SK-N-SH treated with all-trans-retinoic acid at 6 μM for 48 hours (cell line): ENCODE results near the gene OSGEPL1.
"Not testable (repeated sequence)": the region's sequence is repeated elsewhere in the genome, so short reads cannot be mapped to it uniquely, and the experiment has no call there.

Experiments
- ATAC-seq: fragments of 200-7000 bp; cut with Tn5 transposase; 3 replicates; pipeline ENCODE4 v1.9.1; 2020; ENCODE audit warnings: mild to moderate bottlenecking, moderate library complexity
- ARNTL ChIP-seq: fragments of 450-650 bp; formaldehyde crosslinking; IDR thresholded peaks from 2 replicates; pipeline ENCODE4 v1.5.0; 2020; ENCODE audit warnings: low read depth, mild to moderate bottlenecking, moderate library complexity, borderline replicate concordance
- BACH2 ChIP-seq: fragments of 250-450 bp; sonication (Bioruptor Pico); IDR thresholded peaks from 2 replicates; pipeline ENCODE4 v1.9.0; 2021; ENCODE audit warnings: mild to moderate bottlenecking, borderline replicate concordance
- CREB5 ChIP-seq: fragments of 250-450 bp; sonication (Bioruptor Pico); IDR thresholded peaks from 2 replicates; pipeline ENCODE4 v1.5.1; 2020; ENCODE audit warnings: low read depth, mild to moderate bottlenecking, moderate library complexity
- CSDC2 ChIP-seq: fragments of 250-450 bp; sonication (Bioruptor Pico); IDR thresholded peaks from 2 replicates; pipeline ENCODE4 v1.5.0; 2020; ENCODE audit warnings: mild to moderate bottlenecking, moderate library complexity
- CSRNP3 ChIP-seq: fragments of 250-450 bp; sonication (Bioruptor Pico); IDR thresholded peaks from 2 replicates; pipeline ENCODE4 v1.5.1; 2021; ENCODE audit warnings: mild to moderate bottlenecking, moderate library complexity
- ESRRG ChIP-seq: fragments of 250-450 bp; sonication (Bioruptor Pico); IDR thresholded peaks from 2 replicates; pipeline ENCODE4 v1.6.1; 2021; ENCODE audit warnings: mild to moderate bottlenecking
- ISL1 ChIP-seq: fragments of 250-450 bp; sonication (Bioruptor Pico); IDR thresholded peaks from 2 replicates; pipeline ENCODE4 v2.1.2; 2022; ENCODE audit warnings: mild to moderate bottlenecking, moderate library complexity
- OSR1 ChIP-seq: fragments of 250-450 bp; sonication (Bioruptor Pico); IDR thresholded peaks from 2 replicates; pipeline ENCODE4 v1.8.0; 2022; ENCODE audit warnings: moderate library complexity, mild to moderate bottlenecking, inconsistent platforms
- PATZ1 ChIP-seq: fragments of 250-450 bp; sonication (Bioruptor Pico); IDR thresholded peaks from 2 replicates; pipeline ENCODE4 v1.8.0; 2020; ENCODE audit warnings: mild to moderate bottlenecking, moderate library complexity, borderline replicate concordance
- POU6F1 ChIP-seq: fragments of 250-450 bp; sonication (Bioruptor Pico); IDR thresholded peaks from 2 replicates; pipeline ENCODE4 v1.8.0; 2021; ENCODE audit warnings: low read depth, mild to moderate bottlenecking, moderate library complexity, borderline replicate concordance
- PPARA ChIP-seq: fragments of 250-450 bp; sonication (Bioruptor Pico); IDR thresholded peaks from 2 replicates; pipeline ENCODE4 v1.5.0; 2020; ENCODE audit warnings: mild to moderate bottlenecking, borderline replicate concordance
- RARB ChIP-seq: fragments of 250-450 bp; sonication (Bioruptor Pico); IDR thresholded peaks from 2 replicates; pipeline ENCODE4 v1.8.0; 2021; ENCODE audit warnings: mild to moderate bottlenecking, moderate library complexity
- SNAI2 ChIP-seq: fragments of 250-450 bp; sonication (Bioruptor Pico); IDR thresholded peaks from 2 replicates; pipeline ENCODE4 v1.5.0; 2020; ENCODE audit warnings: mild to moderate bottlenecking, moderate library complexity
- TCF4 ChIP-seq: fragments of 250-450 bp; sonication (Bioruptor Pico); IDR thresholded peaks from 2 replicates; pipeline ENCODE4 v1.8.0; 2021; ENCODE audit warnings: mild to moderate bottlenecking, moderate library complexity, borderline replicate concordance
- TOX ChIP-seq: fragments of 250-450 bp; sonication (Bioruptor Pico); IDR thresholded peaks from 2 replicates; pipeline ENCODE4 v1.8.0; 2021; ENCODE audit warnings: mild to moderate bottlenecking, moderate library complexity, borderline replicate concordance
- TSHZ2 ChIP-seq: fragments of 250-450 bp; sonication (Bioruptor Pico); IDR thresholded peaks from 2 replicates; pipeline ENCODE4 v1.5.0; 2020; ENCODE audit warnings: mild to moderate bottlenecking, moderate library complexity
- ZFP3 ChIP-seq: fragments of 250-450 bp; sonication (Bioruptor Pico); IDR thresholded peaks from 2 replicates; pipeline ENCODE4 v1.5.0; 2020; ENCODE audit warnings: mild to moderate bottlenecking, moderate library complexity
- ZFP30 ChIP-seq: fragments of 450-650 bp; formaldehyde crosslinking; IDR thresholded peaks from 2 replicates; pipeline ENCODE4 v1.5.0; 2022; ENCODE audit warnings: mild to moderate bottlenecking, moderate library complexity
- ZNF565 ChIP-seq: fragments of 450-650 bp; formaldehyde crosslinking; conservative IDR thresholded peaks from 2 replicates; pipeline ENCODE4 v1.5.0; 2020; ENCODE audit warnings: low read depth, mild to moderate bottlenecking, moderate library complexity
- ZNF70 ChIP-seq: fragments of 450-650 bp; formaldehyde crosslinking; IDR thresholded peaks from 2 replicates; pipeline ENCODE4 v1.5.0; 2020; ENCODE audit warnings: mild to moderate bottlenecking, moderate library complexity
- ZNF8 ChIP-seq: fragments of 450-650 bp; formaldehyde crosslinking; IDR thresholded peaks from 2 replicates; pipeline ENCODE4 v1.5.0; 2020; ENCODE audit warnings: mild to moderate bottlenecking, moderate library complexity

OSGEPL1 gene

GRCh38 chr2:189762229-189762550, 402 bp downstream of the OSGEPL1 start:
- no peak for ATAC-seq
- TF ChIP-seq ZFP3 (CRISPR knock-in tag) (no peak), TCF4 (CRISPR knock-in tag) (no peak), PATZ1 (CRISPR knock-in tag) (no peak)

GRCh38 chr2:189760154-189760553, 2.4 kb downstream of the OSGEPL1 start:
- ATAC-seq = not testable (repeated sequence)

- ATAC-seq = no peak
- no peak for TF ChIP-seq ZFP30 (CRISPR knock-in tag)
- TF ChIP-seq RARB (CRISPR knock-in tag) = no peak
- no peak for TF ChIP-seq ZNF70 (CRISPR knock-in tag)
- no peak for TF ChIP-seq CREB5 (CRISPR knock-in tag)
- TF ChIP-seq TCF4 (CRISPR knock-in tag) = no peak
- TF ChIP-seq POU6F1 (CRISPR knock-in tag) = no peak
- no peak for TF ChIP-seq OSR1 (CRISPR knock-in tag)
- no peak for TF ChIP-seq ZNF8
- TF ChIP-seq TSHZ2 (CRISPR knock-in tag) = no peak
- TF ChIP-seq PPARA (CRISPR knock-in tag) = no peak
- no peak for TF ChIP-seq ARNTL
- no peak for TF ChIP-seq TOX (CRISPR knock-in tag)
- no peak for TF ChIP-seq CSRNP3 (CRISPR knock-in tag)
These were observed 6.2 kb downstream of the OSGEPL1 start for GRCh38 chr2:189756311-189756952.

GRCh38 chr2:189751080-189751658, 11.4 kb downstream of the OSGEPL1 start:
- peak; percentile 81 for ATAC-seq

More at GRCh38 chr2:189751080-189751658, 11.4 kb downstream of the OSGEPL1 start:
- TF ChIP-seq SNAI2 = no peak
- TF ChIP-seq ARNTL = no peak
- no peak for TF ChIP-seq PATZ1 (CRISPR knock-in tag)
- TF ChIP-seq ZNF565 = no peak
- no peak for TF ChIP-seq ZNF8
- no peak for TF ChIP-seq PPARA (CRISPR knock-in tag)
- TF ChIP-seq CSDC2 = no peak
- no peak for TF ChIP-seq ISL1
- no peak for TF ChIP-seq CSRNP3 (CRISPR knock-in tag)
- TF ChIP-seq BACH2 (CRISPR knock-in tag) = no peak
- TF ChIP-seq ESRRG (CRISPR knock-in tag) = no peak
- no peak for TF ChIP-seq OSR1 (CRISPR knock-in tag)
- TF ChIP-seq, all 23 proteins: peak for 0
